Osteoblast (primary cell): ENCODE results near the gene RNF212B. TPM values are rescaled to one million over a fixed set of nuclear protein-coding genes. Genes with fewer than 3 reads are reported as not detected.

Experiments
- DNase-seq: peaks from one replicate; pipeline ENCODE4 v3.0.0; 2011; ENCODE audit warnings: low spot score, mixed read lengths; ENCODE audit not compliant: insufficient read length; ENCODE audit errors: missing footprints
- H2AFZ ChIP-seq: 2 replicates; pipeline ENCODE4 v1.6.0; 2011; ENCODE audit warnings: mild to moderate bottlenecking, low read length
- H3K27ac ChIP-seq: 2 replicates; pipeline ENCODE4 v1.5.1; 2011; ENCODE audit warnings: mild to moderate bottlenecking, low read depth, low read length, moderate library complexity
- H3K27me3 ChIP-seq: 2 replicates; pipeline ENCODE4 v1.6.0; 2012; ENCODE audit warnings: mild to moderate bottlenecking, control low read depth, inconsistent platforms, low read length, moderate library complexity; ENCODE audit not compliant: insufficient read depth
- H3K36me3 ChIP-seq: 2 replicates; pipeline ENCODE4 v1.5.1; 2011; ENCODE audit warnings: mild to moderate bottlenecking, low read length, control low read depth, moderate library complexity; ENCODE audit not compliant: insufficient read depth
- H3K4me1 ChIP-seq: 2 replicates; pipeline ENCODE4 v1.5.1; 2011; ENCODE audit warnings: mild to moderate bottlenecking, low read length, control low read depth, moderate library complexity; ENCODE audit not compliant: insufficient read depth
- H3K4me2 ChIP-seq: 2 replicates; pipeline ENCODE4 v1.6.0; 2011; ENCODE audit warnings: mild to moderate bottlenecking, low read length; ENCODE audit not compliant: insufficient read depth
- H3K4me3 ChIP-seq: fragments of 200-600 bp; sonication (generic); 3 replicates; pipeline ENCODE4 v1.5.1; 2012; ENCODE audit warnings: mild to moderate bottlenecking, low read length, inconsistent platforms; ENCODE audit not compliant: insufficient read depth
- H3K79me2 ChIP-seq: 2 replicates; pipeline ENCODE4 v1.6.0; 2012; ENCODE audit warnings: mild to moderate bottlenecking, low read length, control low read depth, inconsistent platforms; ENCODE audit not compliant: insufficient read depth
- H3K9me3 ChIP-seq: 2 replicates; pipeline ENCODE4 v1.5.1; 2011; ENCODE audit warnings: low read depth, low read length, control low read depth
- H4K20me1 ChIP-seq: 2 replicates; pipeline ENCODE4 v1.6.0; 2012; ENCODE audit warnings: mild to moderate bottlenecking, low read length, control low read depth; ENCODE audit not compliant: insufficient read depth
- CTCF ChIP-seq: IDR thresholded peaks from 2 replicates; pipeline ENCODE4 v1.5.1; 2011; ENCODE audit warnings: mild to moderate bottlenecking, low read depth, low read length, moderate library complexity; ENCODE audit errors: extremely low read depth
- total RNA-seq: library from RNA; depleted of rRNA; stranded (reverse); fragments of >200 nt; gene quantifications from 2 replicates; pipeline ENCODE4 v1.2.3, GENCODE V29; 2012

RNF212B gene
- total RNA-seq, 1 donor = not detected

GRCh38 chr14:23242076-23242475 is 4.3 kb downstream of the RNF212B start:
- Histone ChIP-seq H4K20me1 (no peaks in the 10 kb centered on the region), H2AFZ (no peak overlapping the region), H3K4me2 (no peak overlapping the region), H3K27me3 (peaks cover 2% of the 10 kb centered on the region), H3K27ac (no peak overlapping the region), H3K9me3 (no peaks in the 10 kb centered on the region), H3K4me1 (peaks cover 10% of the 10 kb centered on the region), H3K4me3 (no peak overlapping the region), H3K79me2 (no peaks in the 10 kb centered on the region), H3K36me3 (no peaks in the 10 kb centered on the region)
- TF ChIP-seq CTCF = no peak
- DNase-seq = no peak

DNA sequence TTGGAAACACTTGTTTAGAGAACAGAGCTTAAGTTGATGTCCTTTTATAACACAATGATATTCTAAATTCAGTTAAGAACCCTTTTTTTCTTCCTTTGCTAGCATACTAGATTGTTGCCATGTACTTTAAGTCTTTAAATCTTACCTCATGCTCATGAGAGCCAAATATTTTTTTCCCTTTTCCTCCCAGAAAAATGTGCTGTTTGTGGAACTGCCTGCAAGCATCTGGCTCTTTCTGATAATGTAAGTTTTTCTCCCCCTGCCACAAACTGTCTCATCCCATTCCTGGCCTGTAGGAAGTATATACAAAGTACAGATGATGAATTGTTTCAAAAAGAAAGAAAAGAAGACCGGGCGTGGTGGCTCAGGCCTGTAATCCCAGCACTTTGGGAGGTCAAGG is 5.3 kb downstream of the RNF212B start:
- no peak for DNase-seq
- TF ChIP-seq CTCF = no peak
- H3K4me1 ChIP-seq = peaks cover 3% of the 10 kb centered on the region
- no peaks in the 10 kb centered on the region for H4K20me1 ChIP-seq
- H3K9me3 ChIP-seq = no peaks in the 10 kb centered on the region
- no peak overlapping the region for H3K27ac ChIP-seq
- H3K36me3 ChIP-seq = no peaks in the 10 kb centered on the region
- H3K27me3 ChIP-seq = peaks cover 2% of the 10 kb centered on the region
- H3K79me2 ChIP-seq = no peaks in the 10 kb centered on the region
- no peak overlapping the region for H3K4me3 ChIP-seq
- H2AFZ ChIP-seq = no peak overlapping the region
- H3K4me2 ChIP-seq = no peak overlapping the region

DNA sequence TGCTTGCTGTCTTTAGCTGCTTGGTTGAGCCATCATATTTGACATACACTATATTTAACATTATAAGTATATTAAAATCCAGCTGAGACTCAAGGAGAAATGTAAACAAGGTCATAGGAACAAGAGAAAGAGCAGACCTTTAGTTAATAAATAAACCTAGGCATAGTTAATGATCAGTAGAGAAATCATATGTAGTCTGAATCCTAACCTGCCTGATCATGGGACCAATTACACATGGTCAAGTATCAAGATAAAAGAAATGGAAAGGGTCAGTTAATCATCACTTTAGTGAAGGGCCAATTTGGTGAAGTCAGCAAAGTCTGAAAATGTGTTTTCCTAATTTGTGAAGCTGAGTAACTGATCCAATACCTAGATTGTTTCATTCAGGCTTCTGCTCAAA is 7.5 kb downstream of the RNF212B start:
- no peak for TF ChIP-seq CTCF
- no peak overlapping the region for H2AFZ ChIP-seq
- no peaks in the 10 kb centered on the region for H3K9me3 ChIP-seq
- no peaks in the 10 kb centered on the region for H3K36me3 ChIP-seq
- H3K79me2 ChIP-seq = no peaks in the 10 kb centered on the region
- H3K4me3 ChIP-seq = no peak overlapping the region
- no peak overlapping the region for H3K27ac ChIP-seq
- H4K20me1 ChIP-seq = no peaks in the 10 kb centered on the region
- H3K4me2 ChIP-seq = no peak overlapping the region
- no peaks in the 10 kb centered on the region for H3K4me1 ChIP-seq
- no peak for DNase-seq
- peaks cover 9% of the 10 kb centered on the region for H3K27me3 ChIP-seq

- no peaks in the 10 kb centered on the region for H4K20me1 ChIP-seq
- H3K79me2 ChIP-seq = no peaks in the 10 kb centered on the region
- no peaks in the 10 kb centered on the region for H3K4me1 ChIP-seq
- no peak overlapping the region for H3K4me2 ChIP-seq
- H3K27ac ChIP-seq = no peak overlapping the region
- DNase-seq = no peak
- no peaks in the 10 kb centered on the region for H3K36me3 ChIP-seq
- no peak overlapping the region for H2AFZ ChIP-seq
- H3K27me3 ChIP-seq = peaks cover 13% of the 10 kb centered on the region
- TF ChIP-seq CTCF = no peak
- no peak overlapping the region for H3K4me3 ChIP-seq
- H3K9me3 ChIP-seq = no peaks in the 10 kb centered on the region
Measured at GRCh38 chr14:23248601-23249000, 10.9 kb downstream of the RNF212B start.
